H7 (cell line): ENCODE data around the gene GTF2A1. TPM values are rescaled to one million over a fixed set of nuclear protein-coding genes. Genes with fewer than 3 reads are reported as not detected.
"Not testable (repeated sequence)": the region's sequence is repeated elsewhere in the genome, so short reads cannot be mapped to it uniquely, and the experiment has no call there.

ENCODE experiments used
- DNase-seq: peaks from one replicate; pipeline ENCODE4 v3.0.0; 2012
- H3K27me3 ChIP-seq: 2 replicates; pipeline ENCODE4 v1.6.0; 2011; ENCODE audit warnings: mild to moderate bottlenecking, low read length; ENCODE audit not compliant: control insufficient read depth, insufficient read depth
- H3K36me3 ChIP-seq: replicated peaks from 2 replicates; pipeline ENCODE4 v1.5.1; 2011; ENCODE audit warnings: low read length; ENCODE audit not compliant: control insufficient read depth, insufficient read depth
- H3K4me3 ChIP-seq: 2 replicates; pipeline ENCODE4 v1.5.1; 2011; ENCODE audit warnings: low read depth, mild to moderate bottlenecking, control low read depth, low read length, moderate library complexity; ENCODE audit not compliant: insufficient read depth
- total RNA-seq: library from RNA; depleted of rRNA; stranded (reverse); fragments of >200 nt; shearing (Covaris generic); gene quantifications from 2 replicates; pipeline ENCODE4 v1.2.3, GENCODE V29; 2014

Gene GTF2A1
- total RNA-seq, 1 experiment from 2014 or later = 25.8 TPM

DNA sequence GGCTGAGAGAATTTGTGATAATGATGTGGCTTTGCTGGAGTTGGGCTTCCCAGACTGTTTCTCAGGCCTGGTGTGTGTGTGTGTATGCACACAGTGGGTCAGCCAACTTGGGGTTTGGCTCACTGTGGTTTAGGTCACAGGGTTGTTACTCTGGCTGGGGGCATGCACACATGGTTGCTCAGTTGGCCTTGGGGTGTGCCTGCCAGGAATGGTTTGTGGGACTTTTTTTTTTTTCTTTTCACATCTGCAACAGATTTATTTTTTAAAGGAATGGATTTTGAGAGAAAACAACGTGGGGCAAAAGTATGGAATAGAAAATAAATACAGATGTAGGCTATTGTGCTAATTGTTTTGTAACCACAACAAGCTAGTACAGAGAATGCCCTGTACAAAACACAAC lies 25.0 kb upstream of the GTF2A1 start:
- Histone ChIP-seq H3K36me3 (no peaks in the 10 kb centered on the region), H3K4me3 (no peak overlapping the region), H3K27me3 (no peaks in the 10 kb centered on the region)
- no peak for DNase-seq

DNA sequence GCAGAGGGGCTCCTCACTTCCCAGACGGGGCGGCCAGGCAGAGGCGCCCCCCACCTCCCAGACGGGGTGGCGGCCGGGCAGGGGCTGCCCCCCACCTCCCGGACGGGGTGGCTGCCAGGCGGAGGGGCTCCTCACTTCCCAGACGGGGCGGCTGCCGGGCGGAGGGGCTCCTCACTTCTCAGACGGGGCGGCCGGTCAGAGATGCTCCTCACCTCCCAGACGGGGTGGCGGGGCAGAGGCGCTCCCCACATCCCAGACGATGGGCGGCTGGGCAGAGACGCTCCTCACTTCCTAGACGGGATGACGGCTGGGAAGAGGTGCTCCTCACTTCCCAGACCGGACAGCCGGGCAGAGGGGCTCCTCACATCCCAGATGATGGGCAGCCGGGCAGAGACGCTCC lies 23.7 kb upstream of the GTF2A1 start:
- H3K27me3 ChIP-seq, DNase-seq, H3K36me3 ChIP-seq, H3K4me3 ChIP-seq: not testable (repeated sequence)

DNA sequence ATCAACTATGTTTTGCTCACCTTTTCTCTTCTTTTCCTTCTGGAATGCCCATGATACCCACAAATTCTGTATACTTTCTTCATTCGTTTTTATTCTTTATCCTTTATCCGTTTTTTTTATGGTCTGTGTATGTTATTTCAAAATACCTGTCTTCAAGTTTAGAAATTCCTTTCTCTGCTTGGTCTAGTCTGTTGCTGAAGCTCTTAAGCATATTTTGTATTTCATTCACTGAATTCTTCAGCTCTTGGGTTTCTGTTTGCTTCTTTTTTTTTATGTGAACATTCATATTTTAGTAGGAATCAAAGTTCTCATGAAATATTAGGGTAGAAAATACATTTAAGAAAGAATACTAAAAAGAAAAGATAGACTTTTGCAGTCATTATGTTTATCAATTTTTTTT lies 22.7 kb upstream of the GTF2A1 start:
- Histone ChIP-seq H3K27me3 (no peaks in the 10 kb centered on the region), H3K4me3 (no peak overlapping the region), H3K36me3 (no peaks in the 10 kb centered on the region)
- no peak for DNase-seq

DNA sequence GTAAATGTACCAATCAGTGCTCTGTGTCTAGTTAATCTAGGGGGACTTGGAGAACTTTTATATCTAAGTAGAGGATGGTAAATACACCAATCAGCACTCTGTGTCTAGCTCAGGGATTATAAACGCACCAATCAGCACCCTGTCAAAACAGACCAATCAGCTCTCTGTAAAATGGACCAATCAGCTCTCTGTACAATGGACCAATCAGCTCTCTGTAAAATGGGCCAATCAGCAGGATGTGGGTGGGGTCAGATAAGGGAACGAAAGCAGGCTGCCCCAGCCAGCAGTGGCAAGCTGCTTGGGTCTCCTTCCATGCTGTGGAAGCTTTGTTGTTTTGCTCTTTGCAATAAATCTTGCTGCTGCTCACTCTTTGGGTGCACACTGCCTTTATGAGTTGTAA lies 16.1 kb upstream of the GTF2A1 start:
- not testable (repeated sequence) for DNase-seq, H3K36me3 ChIP-seq, H3K4me3 ChIP-seq, H3K27me3 ChIP-seq

DNA sequence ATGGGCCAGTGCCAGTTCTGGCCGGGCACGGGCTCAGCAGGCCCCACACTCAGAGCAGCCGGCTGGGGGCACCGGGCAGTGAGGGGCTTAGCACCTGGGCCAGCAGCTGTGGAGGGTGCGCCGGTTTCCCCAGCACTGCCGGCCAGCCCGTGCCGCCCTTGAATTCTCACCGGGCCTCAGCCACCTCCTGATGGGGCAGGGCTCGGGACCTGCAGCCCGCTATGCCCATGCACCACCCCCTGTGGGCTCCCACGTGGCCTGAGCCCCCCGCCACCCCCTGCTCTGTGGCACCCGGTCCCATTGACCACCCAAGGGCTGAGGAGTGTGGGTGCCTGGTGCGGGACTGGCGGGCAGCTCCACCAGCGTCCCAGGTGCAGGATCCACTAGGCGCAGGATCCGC lies 15.4 kb upstream of the GTF2A1 start:
- DNase-seq = no peak

DNA sequence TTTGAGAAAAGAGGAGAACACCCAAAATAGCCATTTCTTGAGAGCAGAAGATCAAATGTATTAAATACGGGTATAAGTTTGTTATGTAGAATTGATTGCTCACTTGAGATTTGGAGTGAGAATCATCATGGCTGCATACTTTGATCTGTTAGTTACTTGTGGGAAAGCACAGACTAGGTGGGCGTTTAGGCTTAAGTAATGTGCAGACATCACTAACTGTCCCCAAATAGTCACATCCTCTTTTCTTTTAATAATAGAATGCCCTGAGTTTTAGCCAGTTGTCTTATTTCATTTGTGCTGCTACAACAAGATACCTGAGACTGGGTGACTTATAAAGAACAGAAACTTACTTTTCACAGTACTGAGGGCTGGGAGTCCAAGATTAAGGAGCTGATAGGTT lies 14.3 kb upstream of the GTF2A1 start:
- no peak overlapping the region for H3K4me3 ChIP-seq
- no peaks in the 10 kb centered on the region for H3K27me3 ChIP-seq
- no peaks in the 10 kb centered on the region for H3K36me3 ChIP-seq
- no peak for DNase-seq

More for the DNA sequence above, 15.4 kb upstream of the GTF2A1 start:
- Histone ChIP-seq H3K36me3 (no peaks in the 10 kb centered on the region), H3K4me3 (no peak overlapping the region), H3K27me3 (no peaks in the 10 kb centered on the region)

DNA sequence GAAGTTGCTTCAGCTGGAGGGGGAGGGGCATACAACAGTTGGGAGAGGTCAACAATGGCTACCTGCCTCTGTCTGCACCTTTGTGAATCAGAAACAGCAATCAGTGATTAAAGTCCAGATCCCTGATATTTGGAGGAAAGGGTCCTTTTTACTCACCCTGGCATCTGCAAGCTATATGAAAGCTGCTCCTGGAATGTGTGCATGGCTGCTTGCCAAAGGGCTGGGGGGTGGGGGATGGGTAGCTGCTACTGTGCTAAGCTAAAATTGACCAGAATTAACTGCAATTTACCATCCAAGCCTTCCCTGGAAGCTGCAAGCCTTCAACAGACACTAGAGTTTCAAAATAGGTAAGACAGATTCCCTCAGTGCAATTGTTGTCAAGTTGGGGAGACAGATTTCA lies 13.5 kb upstream of the GTF2A1 start:
- DNase-seq = no peak
- H3K4me3 ChIP-seq = no peak overlapping the region
- no peaks in the 10 kb centered on the region for H3K36me3 ChIP-seq
- no peaks in the 10 kb centered on the region for H3K27me3 ChIP-seq

DNA sequence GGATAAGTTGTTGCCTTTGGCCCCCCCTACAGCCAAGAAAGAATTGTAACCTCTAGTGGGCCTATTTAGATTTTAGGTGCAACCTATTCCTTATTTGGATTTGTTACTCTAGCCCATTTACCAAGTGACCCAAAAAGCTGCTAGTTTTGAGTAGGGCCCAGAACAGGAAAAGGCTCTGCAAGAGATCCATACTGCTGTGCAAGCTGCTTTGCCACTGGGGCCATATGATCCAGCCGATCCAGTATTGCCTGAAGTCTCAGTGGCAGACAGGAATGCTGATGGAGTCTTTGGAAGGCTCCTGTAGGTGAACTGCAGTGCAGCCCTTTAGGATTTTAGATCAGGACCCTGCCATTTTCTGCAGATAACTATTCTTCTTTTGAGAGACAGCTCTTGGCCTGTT lies 12.9 kb upstream of the GTF2A1 start:
- no peak for DNase-seq
- H3K27me3 ChIP-seq = no peaks in the 10 kb centered on the region
- no peak overlapping the region for H3K4me3 ChIP-seq
- no peaks in the 10 kb centered on the region for H3K36me3 ChIP-seq

DNA sequence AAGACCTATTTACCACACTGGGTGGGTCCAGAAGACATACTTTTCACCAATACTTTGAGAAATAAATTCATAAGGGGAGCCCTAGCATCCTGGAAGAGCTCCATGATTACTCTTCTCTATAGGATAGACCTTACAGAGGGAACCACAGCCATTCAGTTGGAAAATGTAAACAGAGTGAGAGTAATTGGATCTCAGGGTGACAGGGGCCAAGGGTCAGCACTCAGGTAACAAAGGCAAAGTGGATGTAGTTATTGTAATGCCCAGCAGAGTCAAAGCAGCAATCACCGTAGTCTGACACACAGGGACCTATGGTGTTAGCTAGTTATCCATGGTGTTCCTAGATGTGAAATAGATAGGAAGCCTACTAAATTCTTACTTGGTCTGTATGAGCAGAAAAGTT lies 10.8 kb upstream of the GTF2A1 start:
- Histone ChIP-seq H3K27me3 (no peaks in the 10 kb centered on the region), H3K4me3 (no peak overlapping the region), H3K36me3 (no peaks in the 10 kb centered on the region)
- DNase-seq = no peak

DNA sequence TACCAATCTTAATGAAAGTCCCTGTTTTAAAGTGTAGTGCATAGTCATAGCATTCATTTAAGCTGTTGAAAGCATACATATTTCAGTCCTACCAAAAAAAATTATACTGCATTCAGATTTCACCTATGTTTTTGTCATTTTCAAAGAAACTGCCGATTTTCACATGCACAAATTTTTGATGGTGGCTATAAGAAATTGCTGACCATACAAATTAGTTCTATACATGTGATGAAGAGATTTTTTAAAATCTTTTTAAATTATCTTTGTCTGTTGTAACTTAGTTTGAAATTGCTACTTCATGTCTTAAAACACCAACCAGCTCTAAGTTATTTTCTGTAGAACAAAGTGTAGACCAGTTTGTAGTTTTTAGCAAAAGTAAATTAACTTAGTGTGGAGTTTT lies 3.5 kb upstream of the GTF2A1 start:
- H3K4me3 ChIP-seq = no peak overlapping the region
- DNase-seq = no peak

DNA sequence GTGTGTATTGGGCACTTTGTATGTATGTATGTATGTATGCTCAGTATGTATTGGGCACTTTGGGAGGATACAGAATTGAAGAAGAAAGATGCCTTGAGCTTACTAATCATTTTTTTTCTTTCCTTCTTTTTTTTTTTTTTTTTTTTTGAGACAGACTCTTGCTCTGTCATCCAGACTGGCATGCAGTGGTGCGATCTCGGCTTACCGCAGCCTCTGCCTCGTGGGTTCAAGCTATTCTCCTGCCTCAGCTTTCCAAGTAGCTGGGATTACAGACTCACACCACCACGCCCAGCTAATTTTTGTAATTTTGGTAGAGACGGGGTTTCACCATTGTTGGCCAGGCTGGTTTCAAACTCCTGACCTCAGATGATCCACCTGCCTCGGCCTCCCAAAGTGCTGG lies 3.0 kb upstream of the GTF2A1 start:
- not testable (repeated sequence) for H3K4me3 ChIP-seq, H3K27me3 ChIP-seq, H3K36me3 ChIP-seq, DNase-seq

More for the DNA sequence above, 3.5 kb upstream of the GTF2A1 start:
- Histone ChIP-seq H3K36me3 (no peaks in the 10 kb centered on the region), H3K27me3 (no peaks in the 10 kb centered on the region)

DNA sequence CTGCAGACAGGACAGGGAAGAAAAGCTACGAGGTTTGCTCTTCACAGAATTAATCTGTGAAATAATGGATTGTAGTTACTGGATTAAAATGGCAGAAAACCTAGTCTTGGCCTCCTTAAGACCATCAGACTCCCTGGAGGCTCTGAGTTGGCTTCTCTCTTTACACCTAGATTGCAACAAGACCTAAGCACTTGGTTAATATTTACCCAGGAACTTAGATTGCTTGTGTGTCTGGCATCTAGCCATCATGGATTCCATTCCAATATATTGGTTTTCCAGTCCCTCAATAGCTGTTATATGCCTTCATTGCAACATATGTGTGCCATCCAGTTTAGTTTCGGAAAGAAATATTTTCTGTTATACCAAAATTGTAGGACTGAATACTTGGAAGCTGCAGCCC lies 1.9 kb upstream of the GTF2A1 start:
- no peak overlapping the region for H3K4me3 ChIP-seq
- DNase-seq = no peak
- no peaks in the 10 kb centered on the region for H3K36me3 ChIP-seq
- no peaks in the 10 kb centered on the region for H3K27me3 ChIP-seq

DNA sequence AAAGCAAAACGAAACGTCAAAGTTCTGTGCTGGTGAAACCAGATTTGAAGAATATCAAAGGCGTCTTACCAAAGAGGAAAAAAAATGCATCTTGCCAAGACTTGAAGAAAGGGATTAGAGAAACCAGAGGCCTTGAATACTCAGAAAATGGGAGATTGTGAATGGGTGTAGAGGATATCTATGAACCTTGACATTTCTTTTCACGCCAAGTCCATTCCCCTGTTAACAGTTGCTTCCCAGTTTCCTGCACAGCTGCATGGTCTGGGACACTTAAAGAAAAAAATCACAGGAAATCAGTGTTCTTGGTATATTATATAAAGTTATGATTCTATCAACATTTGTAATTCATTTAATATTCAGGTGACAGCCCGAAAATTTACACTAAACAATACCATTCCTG lies 1.4 kb upstream of the GTF2A1 start:
- Histone ChIP-seq H3K4me3 (no peak overlapping the region), H3K27me3 (no peaks in the 10 kb centered on the region), H3K36me3 (no peaks in the 10 kb centered on the region)
- DNase-seq = no peak

DNA sequence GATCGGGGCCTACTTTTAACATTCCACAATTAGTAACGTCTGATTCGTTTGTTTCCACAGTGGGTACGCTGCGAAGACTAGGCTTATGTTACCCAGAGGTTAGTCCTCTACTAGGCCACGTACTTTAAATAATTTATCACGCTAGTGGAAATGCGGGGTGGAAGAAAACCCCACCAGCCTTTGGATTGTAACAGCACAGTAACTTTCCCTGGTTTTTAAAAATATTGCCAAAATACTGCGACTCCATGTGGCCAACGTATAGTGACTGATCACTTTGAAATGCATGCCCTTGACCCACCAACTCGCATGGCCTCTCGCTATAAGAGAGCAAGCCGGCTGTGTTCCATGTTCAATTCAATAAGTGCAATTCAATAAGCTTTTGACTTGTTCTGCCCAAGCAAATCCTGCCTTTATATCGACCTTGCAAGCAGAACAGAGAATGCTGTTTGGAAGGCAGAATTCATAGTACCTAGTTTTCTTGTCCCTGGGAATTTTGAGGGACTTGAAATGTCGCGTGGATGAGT lies 882 bp upstream of the GTF2A1 start:
- Histone ChIP-seq H3K36me3 (no peaks in the 10 kb centered on the region), H3K27me3 (no peaks in the 10 kb centered on the region), H3K4me3 (peak overlapping the region; percentile 63)
- DNase-seq = no peak

DNA sequence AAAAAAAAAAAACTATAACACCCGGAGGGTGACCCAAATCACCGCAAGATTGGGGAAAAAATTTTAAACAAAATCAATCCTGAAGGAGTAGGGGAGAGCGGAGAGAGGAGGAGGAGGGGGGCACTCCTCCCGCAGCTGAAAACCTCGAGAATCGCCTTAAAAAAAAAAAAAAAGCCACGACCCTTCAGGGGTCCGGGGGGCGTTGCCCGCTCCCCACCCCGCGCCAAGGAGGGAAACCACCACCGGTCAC lies 254 bp downstream of the GTF2A1 start:
- H3K27me3 ChIP-seq = no peaks in the 10 kb centered on the region

DNA sequence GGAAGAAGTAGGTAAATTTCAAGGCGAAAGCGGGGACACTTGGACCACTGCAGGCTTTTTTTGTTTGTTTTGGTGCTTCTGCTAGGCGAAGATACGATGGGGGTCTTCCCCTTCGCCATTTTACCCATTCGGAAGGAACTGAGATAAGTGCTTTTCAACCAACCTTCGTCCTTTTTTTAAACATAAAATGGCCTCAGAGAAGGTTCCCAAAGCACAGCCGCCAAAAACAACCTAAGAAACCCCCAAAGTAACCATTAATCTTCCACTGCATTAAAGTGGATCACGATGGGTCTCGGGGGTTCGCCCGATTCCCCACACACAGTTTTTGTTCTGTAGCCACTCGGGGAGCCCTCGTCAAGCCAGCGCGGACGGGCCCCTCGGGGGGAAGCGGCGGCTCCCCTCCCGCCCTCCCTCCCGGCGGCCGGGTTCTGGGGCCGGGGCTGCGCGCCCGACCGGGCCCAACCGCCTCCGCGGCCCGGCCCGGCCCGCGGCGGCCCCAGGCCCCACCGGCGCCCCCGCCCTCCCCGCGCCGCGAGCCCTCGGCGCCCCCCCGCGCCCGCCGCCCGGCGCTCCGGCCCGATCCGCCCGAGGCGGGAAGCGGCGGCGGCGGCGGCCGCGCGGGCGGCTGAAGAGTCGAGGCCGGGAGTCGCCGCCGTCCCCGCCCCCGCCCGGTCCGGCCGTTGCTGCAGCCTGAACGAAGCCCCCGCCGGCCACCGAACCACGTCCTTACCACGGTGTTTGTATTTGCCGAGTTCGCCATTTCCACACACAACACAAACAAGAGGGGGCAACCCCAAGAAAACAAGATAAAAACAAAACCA lies 790 bp downstream of the GTF2A1 start:
- Histone ChIP-seq H3K27me3 (no peaks in the 10 kb centered on the region), H3K36me3 (peaks cover 5% of the 10 kb centered on the region), H3K4me3 (peak overlapping the region; percentile 85)
- peak; percentile 68 for DNase-seq

More for the DNA sequence above, 254 bp downstream of the GTF2A1 start:
- DNase-seq = no peak
- peak overlapping the region; percentile 79 for H3K4me3 ChIP-seq
- peaks cover 5% of the 10 kb centered on the region for H3K36me3 ChIP-seq
